PC-9 (cell line): ENCODE results near the gene WFIKKN2. TPM values are rescaled to one million over a fixed set of nuclear protein-coding genes. Genes with fewer than 3 reads are reported as not detected.

Experiments used
- BruUV-seq: library from RNA; stranded (reverse); fragments of 400-500 nt; replicated peaks from 2 replicates; lab custom pipeline; 2021; lab: Mats Ljungman, UMichigan
- CTCF ChIA-PET: fragments of 300-600 bp; sonication (Branson Sonifier 250); formaldehyde crosslinking; loops from one replicate; lab custom pipeline; 2022; ENCODE audit warnings: antibody characterized with exemption; lab: Charles Lee
- POLR2A ChIA-PET: fragments of 300-600 bp; sonication (Branson Sonifier 250); formaldehyde crosslinking; loops from one replicate; lab custom pipeline; 2022; ENCODE audit warnings: antibody characterized with exemption; ENCODE audit not compliant: unreplicated experiment; lab: Charles Lee
- DNase-seq, 2 experiments: peaks; one replicate each; pipeline versions ENCODE4 v3.0.0 to v3.0.0-alpha.2; 2015 to 2022; ENCODE audit warnings: mixed read lengths in 1 of 2
- H2AFZ ChIP-seq: fragments of 200-600 bp; sonication (generic); 2 replicates; pipeline ENCODE4 v1.8.1; 2017; ENCODE audit warnings: antibody characterized with exemption
- H3F3A ChIP-seq: fragments of 200-600 bp; sonication (generic); 2 replicates; pipeline ENCODE4 v1.8.1; 2017; ENCODE audit warnings: antibody characterized with exemption, mild to moderate bottlenecking, low read depth; ENCODE audit not compliant: insufficient read depth
- H3K27ac ChIP-seq: fragments of 200-600 bp; sonication (generic); 2 replicates; pipeline ENCODE4 v1.6.1; 2016; ENCODE audit warnings: mixed run types
- H3K27me3 ChIP-seq: fragments of 200-600 bp; sonication (generic); 2 replicates; pipeline ENCODE4 v1.6.1; 2016; ENCODE audit warnings: low read depth, mixed run types; ENCODE audit not compliant: insufficient read depth
- H3K36me3 ChIP-seq: fragments of 200-600 bp; sonication (generic); 2 replicates; pipeline ENCODE4 v1.6.1; 2016; ENCODE audit warnings: low read depth, mixed run types
- H3K4me1 ChIP-seq: fragments of 200-600 bp; sonication (generic); replicated peaks from 2 replicates; pipeline ENCODE4 v1.6.1; 2016; ENCODE audit warnings: mixed run types; ENCODE audit not compliant: insufficient read depth
- H3K4me2 ChIP-seq: fragments of 200-600 bp; sonication (generic); 2 replicates; pipeline ENCODE4 v1.6.1; 2017; ENCODE audit warnings: mixed run types
- H3K4me3 ChIP-seq: fragments of 200-600 bp; sonication (generic); 2 replicates; pipeline ENCODE4 v1.6.1; 2016; ENCODE audit warnings: mixed run types
- H3K79me2 ChIP-seq: fragments of 200-600 bp; sonication (generic); 2 replicates; pipeline ENCODE4 v1.6.1; 2017; ENCODE audit warnings: low read depth, mixed run types
- H3K9me2 ChIP-seq: fragments of 200-600 bp; sonication (generic); 2 replicates; pipeline ENCODE4 v1.8.1; 2017; ENCODE audit warnings: mild to moderate bottlenecking; ENCODE audit not compliant: insufficient read depth
- H3K9me3 ChIP-seq: fragments of 200-600 bp; sonication (generic); 2 replicates; pipeline ENCODE4 v1.8.1; 2016; ENCODE audit warnings: low read depth; ENCODE audit not compliant: insufficient read depth
- H4K20me1 ChIP-seq: fragments of 200-600 bp; sonication (generic); 2 replicates; pipeline ENCODE4 v1.8.1; 2017; ENCODE audit not compliant: insufficient read depth
- CTCF ChIP-seq: fragments of 200-600 bp; sonication (generic); conservative IDR thresholded peaks from 2 replicates; pipeline ENCODE4 v1.6.1; 2017; ENCODE audit warnings: mixed run types, antibody characterized with exemption, mild to moderate bottlenecking, moderate library complexity
- EZH2 ChIP-seq: fragments of 200-600 bp; sonication (generic); IDR thresholded peaks from 2 replicates; pipeline ENCODE4 v1.8.0; 2017; ENCODE audit warnings: antibody characterized with exemption, low read depth
- intact Hi-C: fragments of 100-400 bp; cut with micrococcal nuclease; formaldehyde crosslinking; loops from one replicate; pipeline ENCODE4 v1.10.0; 2022; ENCODE audit not compliant: unreplicated experiment
- total RNA-seq: library from RNA; stranded (reverse); gene quantifications from 2 replicates; pipeline ENCODE4 v1.2.3, GENCODE V29; 2021

Gene WFIKKN2
- total RNA-seq, 1 experiment from 2014 or later = not detected

DNA sequence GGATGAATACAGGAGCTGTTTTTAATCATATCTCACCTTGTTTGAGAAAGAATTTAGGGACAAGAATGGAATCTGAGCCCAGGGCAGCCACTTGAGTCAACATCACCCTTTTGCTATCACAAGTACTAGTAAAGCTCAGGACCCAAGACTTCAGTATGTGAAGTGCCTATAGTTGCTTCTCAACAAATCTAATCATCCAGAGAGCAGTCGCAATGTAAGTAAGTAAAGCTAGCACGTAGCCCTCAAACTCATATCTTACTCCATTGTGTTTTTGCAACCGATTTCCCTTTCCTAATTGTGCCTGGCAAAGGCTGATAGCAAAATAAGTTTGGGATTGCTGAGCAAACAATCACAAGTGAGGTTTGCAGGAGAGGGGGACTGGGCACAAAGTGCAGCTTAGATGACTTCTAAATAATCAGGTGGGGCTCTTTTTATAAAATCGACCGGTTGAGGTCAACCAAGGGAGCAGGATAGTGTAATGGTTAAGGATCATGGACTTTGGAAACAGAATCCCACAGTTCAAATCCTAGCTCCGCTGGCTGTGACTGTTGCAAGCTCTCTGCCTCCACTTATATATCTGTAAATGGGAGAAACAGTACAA is 17.7 kb downstream of the WFIKKN2 start:
- BruUV-seq = no TSS peak
- no peak overlapping the region for H3K4me2 ChIP-seq

DNA sequence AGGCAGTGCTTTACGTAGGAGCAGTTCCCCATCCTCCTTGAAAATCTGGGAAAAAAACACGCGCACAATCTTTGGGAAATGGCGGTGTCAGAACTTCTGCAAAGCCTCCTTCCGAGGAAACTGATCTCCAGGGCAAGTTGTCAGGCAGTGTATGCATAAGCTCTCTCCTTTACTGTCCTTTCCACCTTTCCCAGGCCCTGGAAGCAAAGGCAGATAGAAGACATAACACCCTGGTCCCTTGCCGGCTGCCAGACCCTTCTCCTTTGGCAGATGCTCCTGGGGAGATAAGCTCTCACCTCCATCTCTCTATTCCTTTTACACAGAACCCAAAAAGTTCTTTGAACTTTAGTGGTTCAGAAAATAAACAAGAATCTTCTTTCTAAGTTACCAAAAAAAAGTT is 18.4 kb downstream of the WFIKKN2 start:
- POLR2A ChIA-PET = interaction anchor here (0.7 kb wide), 1 partner anchor 94 kb away, joined by 6 read pairs; no protein-coding TSS in a partner anchor
- Histone ChIP-seq H3K27me3 (no peaks in the 10 kb centered on the region), H2AFZ (no peak overlapping the region), H3K4me2 (no peak overlapping the region), H4K20me1 (no peaks in the 10 kb centered on the region), H3F3A (no peaks in the 10 kb centered on the region; the same call in 1 of the 2 replicates), H3K4me3 (no peak overlapping the region), H3K9me3 (no peaks in the 10 kb centered on the region), H3K4me1 (peaks cover 11% of the 10 kb centered on the region), H3K9me2 (no peaks in the 10 kb centered on the region), H3K36me3 (no peaks in the 10 kb centered on the region), H3K79me2 (no peaks in the 10 kb centered on the region), H3K27ac (no peak overlapping the region)
- CTCF ChIA-PET = interaction anchor here (0.6 to 3.0 kb wide), 2 partner anchors 103 to 203 kb away, joined by 3 to 15 read pairs; no protein-coding TSS in a partner anchor
- intact Hi-C loops = loop anchor here (2.0 to 5.0 kb wide), 2 partner anchors 204 to 299 kb away; partner anchors contain the start of gene NME1
- no peak for TF ChIP-seq EZH2
- TF ChIP-seq CTCF = no peak
- BruUV-seq = no TSS peak
- no peak for DNase-seq

More for the DNA sequence above, 17.7 kb downstream of the WFIKKN2 start:
- H3K9me3 ChIP-seq = no peaks in the 10 kb centered on the region
- no peaks in the 10 kb centered on the region for H3K36me3 ChIP-seq
- H3K9me2 ChIP-seq = no peaks in the 10 kb centered on the region
- POLR2A ChIA-PET = interaction anchor here (0.6 to 0.7 kb wide), 2 partner anchors 264 to 359 kb away, joined by 7 to 27 read pairs; no protein-coding TSS in a partner anchor
- DNase-seq = no peak
- H3K4me3 ChIP-seq = no peak overlapping the region
- no peaks in the 10 kb centered on the region for H3K79me2 ChIP-seq
- H4K20me1 ChIP-seq = no peaks in the 10 kb centered on the region
- H3K27me3 ChIP-seq = no peaks in the 10 kb centered on the region
- no peak overlapping the region for H2AFZ ChIP-seq
- TF ChIP-seq EZH2 (no peak), CTCF (no peak)
- no peak overlapping the region for H3K27ac ChIP-seq
- intact Hi-C loops = loop anchor here (2.0 to 5.0 kb wide), 2 partner anchors 204 to 300 kb away; partner anchors contain the start of gene NME1
- H3F3A ChIP-seq = no peaks in the 10 kb centered on the region; the same call in 1 of the 2 replicates
- peaks cover 11% of the 10 kb centered on the region for H3K4me1 ChIP-seq
- CTCF ChIA-PET = interaction anchor here (0.5 to 3.0 kb wide), 11 partner anchors 9 to 681 kb away, joined by 3 to 15 read pairs (median 3); no protein-coding TSS in a partner anchor

DNA sequence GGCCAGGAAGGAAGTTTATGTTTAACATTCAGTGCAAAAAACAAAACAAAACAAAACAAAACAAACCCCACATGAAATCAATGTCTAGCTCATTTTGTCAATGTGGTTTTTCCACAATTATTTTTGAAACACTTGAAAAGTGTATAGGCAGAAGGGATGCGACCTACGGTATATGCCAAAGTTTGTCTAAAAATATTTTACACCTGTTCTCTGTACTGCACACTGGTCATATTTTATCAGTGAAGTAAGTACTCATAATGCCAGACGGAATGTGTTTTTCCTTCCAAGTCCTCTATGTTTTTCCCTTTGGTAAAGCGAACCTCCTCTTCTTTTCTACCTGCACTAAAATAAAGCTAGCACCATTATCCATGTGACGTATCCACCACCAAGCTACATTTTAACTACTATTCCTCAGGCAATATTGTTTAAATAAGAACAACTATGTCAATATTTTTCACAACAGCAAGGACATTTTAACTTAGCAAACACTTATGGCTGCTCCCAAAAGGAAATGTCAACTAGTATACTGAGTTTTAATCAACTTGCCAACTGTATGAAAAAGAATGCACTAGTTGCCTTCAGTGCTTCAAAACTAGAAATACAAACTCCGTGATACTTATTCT is 20.4 kb downstream of the WFIKKN2 start:
- H3F3A ChIP-seq = peaks cover 15% of the 10 kb centered on the region; the same call in 1 of the 2 replicates
- no peak overlapping the region for H3K4me3 ChIP-seq
- peaks cover 11% of the 10 kb centered on the region for H3K4me1 ChIP-seq
- H3K27ac ChIP-seq = no peak overlapping the region
- intact Hi-C loops = no loop called here
- no peaks in the 10 kb centered on the region for H3K27me3 ChIP-seq
- TF ChIP-seq CTCF = no peak
- no peak for TF ChIP-seq EZH2
- no peak overlapping the region for H3K4me2 ChIP-seq
- no peaks in the 10 kb centered on the region for H3K9me3 ChIP-seq
- DNase-seq = no peak
- H4K20me1 ChIP-seq = no peaks in the 10 kb centered on the region
- H3K79me2 ChIP-seq = peaks cover under 1% of the 10 kb centered on the region; the same call in 1 of the 2 replicates
- H2AFZ ChIP-seq = no peak overlapping the region
- no TSS peak for BruUV-seq
- ChIA-PET CTCF (no interaction called here), POLR2A (interaction anchor here (0.7 kb wide), 1 partner anchor 10 kb away, joined by 5 read pairs; the partner anchor contains the start of gene TOB1)
- 0 out of 2 replicates have a peak, but pooled peaks cover under 1% of the 10 kb centered on the region for H3K36me3 ChIP-seq
- H3K9me2 ChIP-seq = no peaks in the 10 kb centered on the region
